Stimulated activated CD4-positive, alpha-beta T cell treated with anti-CD3 and anti-CD28 coated beads, Interleukin-4, amount 100 ng/mL, for 4 hours (primary cell): ENCODE measurements around the gene MRGPRE.

Experiments
- DNase-seq, 2 experiments: peaks; one replicate each; pipeline ENCODE4 v3.0.0-alpha.2; 2020

Gene MRGPRE

GRCh38 chr11:3196161-3197043 is 35.8 kb downstream of the MRGPRE start:
- no peak for DNase-seq

- DNase-seq, result no peak
Measured at GRCh38 chr11:3195251-3196160, 36.7 kb downstream of the MRGPRE start.

DNA sequence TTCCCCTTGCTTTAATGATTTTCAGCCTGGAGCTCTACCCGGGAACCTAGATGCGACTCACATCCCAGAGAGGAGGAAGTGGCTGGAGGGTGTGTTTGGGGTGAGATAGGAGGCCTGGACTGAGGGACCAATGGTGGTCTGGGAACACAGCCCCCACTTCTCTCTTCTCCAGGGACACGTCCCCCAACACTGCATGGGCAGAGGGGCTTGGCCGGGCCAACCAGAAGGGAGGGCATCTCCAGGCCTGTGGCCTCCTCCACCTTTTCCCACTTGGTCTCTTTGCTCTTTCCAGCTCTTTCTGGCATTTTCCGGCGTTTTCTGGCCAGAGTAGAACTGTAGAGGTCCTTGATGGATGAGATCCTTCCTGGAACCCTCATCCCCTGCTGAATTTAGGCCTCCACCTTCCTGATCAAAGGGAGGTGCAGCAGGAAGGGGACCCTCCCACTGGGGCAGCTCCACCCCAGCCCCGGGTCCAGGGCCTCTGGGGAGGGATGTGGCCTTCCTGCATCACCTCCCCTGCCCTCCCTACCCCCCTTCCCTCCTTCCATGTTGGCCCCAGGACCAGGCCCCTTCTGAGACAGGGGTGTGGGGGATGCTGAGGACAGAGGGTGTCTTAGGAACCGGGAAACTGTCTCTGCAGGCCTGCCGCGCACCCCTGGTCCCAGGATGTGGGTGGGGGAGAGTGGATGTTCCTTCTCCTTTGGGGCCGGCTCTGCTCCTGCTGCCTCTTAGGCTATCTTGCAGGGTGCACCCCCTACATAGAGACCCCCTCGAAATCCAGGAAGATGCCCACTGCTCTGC is 38.0 kb downstream of the MRGPRE start:
- no peak for DNase-seq

DNA sequence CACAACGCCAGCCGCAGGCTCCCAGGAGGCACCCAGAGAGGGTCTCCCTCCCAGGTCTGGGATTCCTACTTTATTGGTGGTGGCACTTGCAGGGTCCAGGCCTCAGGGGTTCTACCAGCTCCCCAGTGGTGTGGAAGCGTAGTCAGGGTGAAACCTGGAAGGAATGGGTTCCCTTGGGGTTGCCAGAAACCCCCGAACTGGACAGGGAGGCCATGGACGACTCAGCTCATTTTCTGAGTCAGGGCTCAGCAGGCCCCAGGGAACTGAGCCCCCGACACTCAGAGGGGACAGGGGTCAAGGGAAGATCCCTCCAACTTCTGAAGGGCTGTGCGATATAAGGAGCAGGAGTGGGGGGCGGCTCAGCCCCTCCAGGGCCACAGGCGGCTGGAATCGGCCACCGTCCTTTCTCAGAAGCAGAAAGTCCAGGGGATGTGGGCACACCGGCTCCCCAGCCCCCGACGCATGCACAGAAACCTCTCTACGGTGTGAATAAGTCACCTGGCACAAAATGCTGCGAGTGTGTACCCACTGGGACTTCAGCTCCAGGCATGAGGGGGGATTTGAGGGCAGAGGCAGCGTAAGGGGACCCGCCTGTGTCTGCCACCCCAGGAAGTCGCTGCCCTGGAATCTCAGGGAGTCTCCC is 38.7 kb downstream of the MRGPRE start:
- no peak for DNase-seq

DNA sequence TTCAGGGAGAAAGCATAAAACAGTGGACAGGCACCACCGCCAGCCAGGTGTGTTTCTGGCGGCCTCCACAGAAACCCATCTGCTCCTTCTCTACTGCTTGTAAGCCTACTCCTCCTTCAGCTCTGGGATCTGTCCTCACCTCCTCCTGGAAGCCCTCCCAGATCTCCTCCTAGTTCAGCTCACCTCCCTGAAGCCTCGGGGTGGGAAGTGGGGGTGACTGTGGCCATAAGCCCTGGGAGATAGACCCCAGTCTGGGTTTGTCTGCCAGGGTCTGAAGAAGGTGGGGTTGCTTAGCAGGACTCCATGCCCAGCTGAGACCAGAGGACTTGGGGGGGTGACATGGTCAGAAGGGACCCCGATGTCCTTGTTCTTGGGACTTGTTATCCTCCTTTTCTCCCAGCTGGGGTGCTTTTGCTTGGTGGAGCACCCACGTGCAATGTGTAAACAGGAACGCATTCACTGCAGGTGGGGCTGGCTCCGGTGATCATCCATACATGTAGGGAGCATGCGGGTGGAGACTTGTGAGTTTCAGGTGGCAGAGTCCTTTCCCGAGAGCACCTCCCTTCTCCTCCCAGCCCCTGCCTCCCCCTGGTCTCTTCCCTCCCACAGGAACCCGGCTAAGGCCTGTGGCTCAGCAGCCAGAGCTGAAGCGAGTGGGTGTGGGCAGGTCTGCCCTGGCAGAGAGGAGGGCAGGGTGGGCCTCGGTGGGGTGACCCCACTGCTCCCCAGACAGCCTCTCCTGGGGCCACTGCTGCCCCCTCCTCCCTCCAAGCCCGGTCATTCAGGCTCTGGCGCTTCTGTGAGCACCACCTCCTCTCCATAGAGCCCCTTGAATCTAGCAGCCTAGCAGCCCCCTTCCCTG is 39.5 kb downstream of the MRGPRE start:
- no peak for DNase-seq

- no peak for DNase-seq
Measured at GRCh38 chr11:3191586-3192324, 40.5 kb downstream of the MRGPRE start.

DNA sequence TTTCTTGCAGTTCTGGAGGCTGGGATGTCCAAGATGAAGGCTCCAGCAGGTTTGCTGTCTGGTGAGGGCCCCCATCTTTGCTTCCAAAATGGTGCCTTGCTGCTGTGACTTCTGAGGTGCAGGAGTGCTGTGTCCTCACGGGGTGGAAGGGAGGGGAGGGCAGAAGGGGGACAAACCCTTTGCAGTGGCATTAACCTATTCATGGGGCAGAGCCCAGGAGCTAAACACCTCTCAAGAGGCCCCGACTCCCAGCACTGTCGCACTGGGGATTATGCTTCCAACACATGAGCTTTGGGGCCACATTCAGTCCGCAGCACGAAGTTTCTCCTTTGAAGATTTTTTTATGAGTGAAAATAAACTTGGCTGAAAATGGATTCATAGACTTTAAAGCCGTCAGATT is 41.6 kb downstream of the MRGPRE start:
- no peak for DNase-seq

GRCh38 chr11:3189886-3190583 is 42.2 kb downstream of the MRGPRE start:
- DNase-seq, result no peak

DNA sequence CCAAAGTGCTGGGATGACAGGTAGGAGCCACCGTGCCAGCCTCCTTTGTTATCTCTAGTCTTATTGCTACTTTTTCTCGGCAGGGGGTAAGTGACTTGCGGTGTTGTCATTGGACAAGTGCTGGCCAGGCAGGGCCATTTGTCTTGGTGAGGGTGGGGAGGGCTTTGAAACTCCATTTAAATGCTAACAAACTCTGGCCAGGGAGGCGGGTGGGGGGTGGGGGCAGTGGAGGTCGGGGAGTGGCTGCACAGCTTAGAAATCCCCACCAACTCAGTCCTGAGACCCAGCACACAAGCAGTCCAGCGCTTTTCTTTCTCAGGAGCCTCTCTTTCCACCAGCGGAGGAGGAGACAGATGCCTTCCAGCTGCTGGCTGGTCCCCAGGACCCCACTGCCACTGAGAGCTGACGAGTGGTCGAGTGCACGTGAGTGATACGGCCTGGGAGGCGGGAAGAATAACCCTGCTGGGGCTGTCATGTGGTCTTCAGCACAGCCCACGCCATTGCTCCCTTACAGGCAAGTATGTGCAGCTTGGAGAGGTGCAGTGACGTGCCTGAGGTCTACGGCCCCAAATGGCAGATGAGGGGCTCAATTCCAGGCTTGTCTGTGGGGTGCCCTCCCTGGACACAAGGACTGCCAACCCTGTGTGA is 42.9 kb downstream of the MRGPRE start:
- DNase-seq, result no peak

- DNase-seq, result no peak
Measured at GRCh38 chr11:3188496-3189195, 43.6 kb downstream of the MRGPRE start.

DNA sequence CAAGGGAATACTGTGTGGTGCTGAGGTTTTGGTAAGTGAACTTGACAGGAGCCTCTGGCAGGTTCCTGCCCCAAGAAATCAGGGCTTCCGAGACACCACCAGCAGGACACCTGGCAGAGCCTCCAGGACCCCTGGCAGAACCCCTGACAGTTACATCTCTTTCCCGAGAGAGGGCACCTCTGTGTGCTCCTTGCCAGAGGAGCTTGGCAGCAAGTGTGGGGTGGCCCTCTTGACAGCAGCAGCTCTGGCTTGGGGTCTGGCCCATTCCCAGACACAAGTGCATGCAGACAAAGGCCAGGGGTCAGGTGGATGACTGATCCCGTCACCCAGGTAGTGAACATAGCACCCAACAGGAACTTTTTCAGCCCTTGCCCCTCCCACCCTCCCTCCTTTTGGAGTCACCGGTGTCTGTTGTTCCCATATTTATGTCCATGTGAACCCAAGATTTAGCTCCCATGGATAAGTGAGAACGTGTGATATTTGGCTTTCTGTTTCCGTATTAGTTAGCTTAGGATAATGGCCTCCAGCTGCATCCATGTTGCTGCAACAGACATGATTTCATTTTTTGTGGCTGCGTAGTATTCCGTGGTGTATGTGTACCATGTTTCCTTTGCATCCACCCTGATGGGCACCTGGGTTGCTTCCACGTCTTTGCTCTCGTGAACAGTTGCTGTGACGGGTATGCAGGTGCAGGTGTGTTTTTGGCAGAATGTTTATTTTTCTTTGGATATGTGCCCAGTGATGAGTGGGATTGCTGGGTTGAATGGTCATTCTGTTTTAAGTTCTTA is 45.9 kb downstream of the MRGPRE start:
- DNase-seq, result no peak

GRCh38 chr11:3184732-3185347 is 47.4 kb downstream of the MRGPRE start:
- no peak for DNase-seq

- no peak for DNase-seq
Measured at GRCh38 chr11:3183523-3183922, 48.7 kb downstream of the MRGPRE start.

GRCh38 chr11:3182462-3182852 is 49.8 kb downstream of the MRGPRE start:
- DNase-seq, result no peak

- no peak for DNase-seq
Measured at GRCh38 chr11:3181725-3182461, 50.3 kb downstream of the MRGPRE start.

DNA sequence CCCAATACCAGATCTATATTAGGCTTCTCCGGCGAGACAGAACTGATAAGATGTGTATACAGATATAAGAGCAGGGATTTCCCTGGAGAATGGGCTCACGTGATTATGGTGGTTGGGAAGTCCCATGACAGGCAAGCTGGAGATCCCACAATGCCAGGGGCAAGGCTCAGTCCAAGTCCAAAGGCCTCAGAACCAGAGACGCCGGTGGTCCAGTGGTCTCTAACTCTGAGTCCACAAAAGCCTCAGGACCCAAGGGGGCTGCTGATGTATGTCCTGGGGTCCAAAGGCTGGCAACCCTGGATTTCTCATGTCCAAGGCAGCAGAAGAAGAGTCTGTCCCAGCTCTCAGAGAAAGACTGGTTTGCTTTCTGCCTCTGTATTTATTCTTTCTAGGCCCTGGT is 51.3 kb downstream of the MRGPRE start:
- DNase-seq, result no peak

- DNase-seq, result no peak
Measured at GRCh38 chr11:3178349-3178748, 53.9 kb downstream of the MRGPRE start.
